HG02870 (cell line): ENCODE results near the gene NIN.

Experiments used
- ATAC-seq: cut with Tn5 transposase; IDR thresholded peaks from one replicate; pipeline ENCODE4 v1.9.1; 2021; ENCODE audit warnings: mild to moderate bottlenecking, moderate library complexity; ENCODE audit not compliant: unreplicated experiment

The NIN gene

GRCh38 chr14:50763382-50764007 is 67.5 kb downstream of the NIN start:
- ATAC-seq: no peak

- no peak for ATAC-seq
Measured at GRCh38 chr14:50762931-50763300, 68.0 kb downstream of the NIN start.

- peak; percentile 81 for ATAC-seq
Measured at GRCh38 chr14:50762001-50762930, 68.7 kb downstream of the NIN start.

GRCh38 chr14:50759800-50760543 is 71.0 kb downstream of the NIN start:
- peak; percentile 57 for ATAC-seq

GRCh38 chr14:50758945-50759344 is 72.0 kb downstream of the NIN start:
- ATAC-seq: no peak

- no peak for ATAC-seq
Measured at GRCh38 chr14:50758305-50758704, 72.7 kb downstream of the NIN start.

GRCh38 chr14:50757702-50758101 is 73.3 kb downstream of the NIN start:
- no peak for ATAC-seq

GRCh38 chr14:50756300-50756699 is 74.7 kb downstream of the NIN start:
- no peak for ATAC-seq

- ATAC-seq: no peak
Measured at GRCh38 chr14:50750323-50750722, 80.6 kb downstream of the NIN start.

GRCh38 chr14:50745401-50746058 is 85.4 kb downstream of the NIN start:
- no peak for ATAC-seq

GRCh38 chr14:50744231-50744630 is 86.7 kb downstream of the NIN start:
- no peak for ATAC-seq

- no peak for ATAC-seq
Measured at GRCh38 chr14:50741567-50741966, 89.4 kb downstream of the NIN start.

- ATAC-seq: no peak
Measured at GRCh38 chr14:50740856-50741255, 90.1 kb downstream of the NIN start.

- no peak for ATAC-seq
Measured at GRCh38 chr14:50739186-50739585, 91.8 kb downstream of the NIN start.

- ATAC-seq: peak; percentile 89
Measured at GRCh38 chr14:50736932-50737419, 94.0 kb downstream of the NIN start.

- ATAC-seq: no peak
Measured at GRCh38 chr14:50734950-50735695, 95.8 kb downstream of the NIN start.

- ATAC-seq: no peak
Measured at GRCh38 chr14:50733494-50733893, 97.5 kb downstream of the NIN start.

- ATAC-seq: no peak
Measured at GRCh38 chr14:50728836-50729235, 102.1 kb downstream of the NIN start.

GRCh38 chr14:50726372-50727107 is 104.4 kb downstream of the NIN start:
- ATAC-seq: no peak

GRCh38 chr14:50725761-50726160 is 105.2 kb downstream of the NIN start:
- ATAC-seq: no peak
